Measurements from ENCODE around the gene TTLL13. TPM values are rescaled to one million over a fixed set of nuclear protein-coding genes. Genes with fewer than 3 reads are reported as not detected.

The TTLL13 gene
- total RNA-seq, 1 donor from 2014 or later, result 0.47 TPM

DNA sequence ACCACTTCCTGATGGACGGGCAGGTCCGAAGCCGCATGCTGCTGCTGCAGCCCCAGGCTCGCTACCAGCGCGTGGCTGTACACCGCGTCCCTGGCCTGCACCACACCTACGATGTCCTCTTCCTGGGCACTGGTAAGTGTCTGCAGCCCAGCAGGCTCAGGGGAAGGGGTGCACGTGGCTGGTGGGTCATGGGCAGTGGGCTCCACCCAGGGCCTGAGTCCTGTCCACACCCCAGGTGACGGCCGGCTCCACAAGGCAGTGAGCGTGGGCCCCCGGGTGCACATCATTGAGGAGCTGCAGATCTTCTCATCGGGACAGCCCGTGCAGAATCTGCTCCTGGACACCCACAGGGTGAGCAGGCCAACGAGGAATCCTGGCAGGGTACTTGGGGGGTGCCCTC lies 24.3 kb upstream of the TTLL13 start:
- TF ChIP-seq, protein P1, sequence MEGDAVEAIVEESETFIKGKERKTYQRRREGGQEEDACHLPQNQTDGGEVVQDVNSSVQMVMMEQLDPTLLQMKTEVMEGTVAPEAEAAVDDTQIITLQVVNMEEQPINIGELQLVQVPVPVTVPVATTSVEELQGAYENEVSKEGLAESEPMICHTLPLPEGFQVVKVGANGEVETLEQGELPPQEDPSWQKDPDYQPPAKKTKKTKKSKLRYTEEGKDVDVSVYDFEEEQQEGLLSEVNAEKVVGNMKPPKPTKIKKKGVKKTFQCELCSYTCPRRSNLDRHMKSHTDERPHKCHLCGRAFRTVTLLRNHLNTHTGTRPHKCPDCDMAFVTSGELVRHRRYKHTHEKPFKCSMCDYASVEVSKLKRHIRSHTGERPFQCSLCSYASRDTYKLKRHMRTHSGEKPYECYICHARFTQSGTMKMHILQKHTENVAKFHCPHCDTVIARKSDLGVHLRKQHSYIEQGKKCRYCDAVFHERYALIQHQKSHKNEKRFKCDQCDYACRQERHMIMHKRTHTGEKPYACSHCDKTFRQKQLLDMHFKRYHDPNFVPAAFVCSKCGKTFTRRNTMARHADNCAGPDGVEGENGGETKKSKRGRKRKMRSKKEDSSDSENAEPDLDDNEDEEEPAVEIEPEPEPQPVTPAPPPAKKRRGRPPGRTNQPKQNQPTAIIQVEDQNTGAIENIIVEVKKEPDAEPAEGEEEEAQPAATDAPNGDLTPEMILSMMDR (IDR thresholded peaks at IDR 0.05; ENCODE audit: unreplicated experiment), result no peak
- no peak for DNase-seq (ENCODE audit: low spot score in 2 of 2, unreplicated experiment in 2 of 2)
- H3K9me3 Mint-ChIP-seq, result no peaks in the 10 kb centered on the region
- H3K27me3 Mint-ChIP-seq (ENCODE audit: low read depth), result no peaks in the 10 kb centered on the region
- H3K4me3 Mint-ChIP-seq, result no peak overlapping the region
- no peak overlapping the region for H3K27ac Mint-ChIP-seq
- peaks cover 17% of the 10 kb centered on the region for H3K36me3 Mint-ChIP-seq
- H3K4me1 Mint-ChIP-seq, result no peaks in the 10 kb centered on the region

DNA sequence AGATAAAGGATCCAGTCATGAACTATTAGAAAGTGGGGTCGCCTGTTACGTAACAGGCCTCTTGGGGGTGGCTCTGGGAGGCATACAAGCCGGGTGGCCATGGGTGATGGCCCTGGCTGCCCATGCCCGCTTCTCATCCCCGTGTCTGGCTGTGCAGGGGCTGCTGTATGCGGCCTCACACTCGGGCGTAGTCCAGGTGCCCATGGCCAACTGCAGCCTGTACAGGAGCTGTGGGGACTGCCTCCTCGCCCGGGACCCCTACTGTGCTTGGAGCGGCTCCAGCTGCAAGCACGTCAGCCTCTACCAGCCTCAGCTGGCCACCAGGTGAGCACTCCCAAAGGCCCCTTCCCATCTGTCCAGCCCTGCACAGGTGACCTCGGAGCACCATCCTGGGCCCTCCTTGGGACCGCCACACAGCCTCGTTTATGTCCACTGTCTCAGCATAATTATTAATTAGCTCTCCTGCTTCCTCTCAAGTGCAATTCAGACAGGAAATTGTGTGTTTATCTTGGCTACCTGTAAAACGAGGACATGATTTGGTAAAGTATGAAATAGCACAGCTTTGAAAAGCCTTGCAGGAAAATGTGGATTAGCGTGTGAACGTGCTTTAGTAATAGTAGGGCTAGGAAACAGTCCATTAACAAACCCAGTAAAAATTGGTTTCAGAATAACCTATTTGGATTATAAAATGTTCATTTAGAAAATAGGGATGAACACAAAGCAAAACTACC lies 23.7 kb upstream of the TTLL13 start:
- DNase-seq (ENCODE audit: low spot score in 2 of 2, unreplicated experiment in 2 of 2), result no peak
- no peak overlapping the region for H3K27ac Mint-ChIP-seq
- no peak overlapping the region for H3K4me3 Mint-ChIP-seq
- H3K27me3 Mint-ChIP-seq (ENCODE audit: low read depth), result no peaks in the 10 kb centered on the region
- peaks cover 17% of the 10 kb centered on the region for H3K36me3 Mint-ChIP-seq
- TF ChIP-seq, protein P1 (IDR thresholded peaks at IDR 0.05; ENCODE audit: unreplicated experiment), result no peak
- no peaks in the 10 kb centered on the region for H3K9me3 Mint-ChIP-seq
- H3K4me1 Mint-ChIP-seq, result no peaks in the 10 kb centered on the region

DNA sequence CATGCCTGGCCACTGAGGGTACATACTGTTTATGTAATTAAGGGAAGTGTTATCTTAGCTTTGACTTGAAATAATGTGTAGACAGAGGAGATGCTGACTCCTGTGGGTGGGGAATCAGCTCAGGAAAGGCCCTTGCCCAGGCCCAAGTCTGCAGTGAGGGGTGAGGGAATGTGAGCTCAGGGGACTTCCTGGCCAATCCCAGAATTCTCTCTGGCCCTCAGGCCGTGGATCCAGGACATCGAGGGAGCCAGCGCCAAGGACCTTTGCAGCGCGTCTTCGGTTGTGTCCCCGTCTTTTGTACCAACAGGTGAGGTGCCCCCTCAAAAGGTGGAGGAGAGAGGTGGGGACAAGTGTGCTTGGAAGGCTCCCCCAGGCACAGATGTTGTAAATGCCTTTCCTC lies 22.0 kb upstream of the TTLL13 start:
- TF ChIP-seq, protein P1 (IDR thresholded peaks at IDR 0.05; ENCODE audit: unreplicated experiment), result no peak
- DNase-seq (ENCODE audit: low spot score in 2 of 2, unreplicated experiment in 2 of 2), result no peak
- Mint-ChIP-seq H3K27ac (no peak overlapping the region), H3K4me3 (no peak overlapping the region), H3K36me3 (peaks cover 17% of the 10 kb centered on the region), H3K4me1 (no peaks in the 10 kb centered on the region), H3K27me3 (ENCODE audit: low read depth) (no peaks in the 10 kb centered on the region), H3K9me3 (no peaks in the 10 kb centered on the region)

DNA sequence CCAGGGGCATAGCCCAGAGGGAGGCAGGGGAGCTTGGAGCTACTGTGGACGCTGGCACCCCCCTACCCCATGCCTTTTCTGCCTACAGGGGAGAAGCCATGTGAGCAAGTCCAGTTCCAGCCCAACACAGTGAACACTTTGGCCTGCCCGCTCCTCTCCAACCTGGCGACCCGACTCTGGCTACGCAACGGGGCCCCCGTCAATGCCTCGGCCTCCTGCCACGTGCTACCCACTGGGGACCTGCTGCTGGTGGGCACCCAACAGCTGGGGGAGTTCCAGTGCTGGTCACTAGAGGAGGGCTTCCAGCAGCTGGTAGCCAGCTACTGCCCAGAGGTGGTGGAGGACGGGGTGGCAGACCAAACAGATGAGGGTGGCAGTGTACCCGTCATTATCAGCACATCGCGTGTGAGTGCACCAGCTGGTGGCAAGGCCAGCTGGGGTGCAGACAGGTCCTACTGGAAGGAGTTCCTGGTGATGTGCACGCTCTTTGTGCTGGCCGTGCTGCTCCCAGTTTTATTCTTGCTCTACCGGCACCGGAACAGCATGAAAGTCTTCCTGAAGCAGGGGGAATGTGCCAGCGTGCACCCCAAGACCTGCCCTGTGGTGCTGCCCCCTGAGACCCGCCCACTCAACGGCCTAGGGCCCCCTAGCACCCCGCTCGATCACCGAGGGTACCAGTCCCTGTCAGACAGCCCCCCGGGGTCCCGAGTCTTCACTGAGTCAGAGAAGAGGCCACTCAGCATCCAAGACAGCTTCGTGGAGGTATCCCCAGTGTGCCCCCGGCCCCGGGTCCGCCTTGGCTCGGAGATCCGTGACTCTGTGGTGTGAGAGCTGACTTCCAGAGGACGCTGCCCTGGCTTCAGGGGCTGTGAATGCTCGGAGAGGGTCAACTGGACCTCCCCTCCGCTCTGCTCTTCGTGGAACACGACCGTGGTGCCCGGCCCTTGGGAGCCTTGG lies 21.3 kb upstream of the TTLL13 start:
- TF ChIP-seq, protein P1 (IDR thresholded peaks at IDR 0.05; ENCODE audit: unreplicated experiment), result no peak
- Mint-ChIP-seq H3K27me3 (ENCODE audit: low read depth) (no peaks in the 10 kb centered on the region), H3K36me3 (peaks cover 17% of the 10 kb centered on the region), H3K4me1 (peaks cover 3% of the 10 kb centered on the region), H3K4me3 (no peak overlapping the region), H3K27ac (no peak overlapping the region), H3K9me3 (no peaks in the 10 kb centered on the region)
- no peak for DNase-seq (ENCODE audit: low spot score in 2 of 2, unreplicated experiment in 2 of 2)

DNA sequence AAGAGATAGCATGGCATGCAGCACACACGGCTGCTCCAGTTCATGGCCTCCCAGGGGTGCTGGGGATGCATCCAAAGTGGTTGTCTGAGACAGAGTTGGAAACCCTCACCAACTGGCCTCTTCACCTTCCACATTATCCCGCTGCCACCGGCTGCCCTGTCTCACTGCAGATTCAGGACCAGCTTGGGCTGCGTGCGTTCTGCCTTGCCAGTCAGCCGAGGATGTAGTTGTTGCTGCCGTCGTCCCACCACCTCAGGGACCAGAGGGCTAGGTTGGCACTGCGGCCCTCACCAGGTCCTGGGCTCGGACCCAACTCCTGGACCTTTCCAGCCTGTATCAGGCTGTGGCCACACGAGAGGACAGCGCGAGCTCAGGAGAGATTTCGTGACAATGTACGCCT lies 20.4 kb upstream of the TTLL13 start:
- H3K9me3 Mint-ChIP-seq, result no peaks in the 10 kb centered on the region
- DNase-seq (ENCODE audit: low spot score in 2 of 2, unreplicated experiment in 2 of 2), result no peak
- peaks cover 3% of the 10 kb centered on the region for H3K4me1 Mint-ChIP-seq
- peaks cover 17% of the 10 kb centered on the region for H3K36me3 Mint-ChIP-seq
- TF ChIP-seq, protein P1 (IDR thresholded peaks at IDR 0.05; ENCODE audit: unreplicated experiment), result no peak
- H3K27me3 Mint-ChIP-seq (ENCODE audit: low read depth), result no peaks in the 10 kb centered on the region
- H3K4me3 Mint-ChIP-seq, result no peak overlapping the region
- H3K27ac Mint-ChIP-seq, result no peak overlapping the region
